ENCODE results near the gene GNG14. TPM values are rescaled to one million over a fixed set of nuclear protein-coding genes. Genes with fewer than 3 reads are reported as not detected.
"Not testable (repeated sequence)": the region's sequence is repeated elsewhere in the genome, so short reads cannot be mapped to it uniquely, and the experiment has no call there.

Gene GNG14
- total RNA-seq, 3 donors from 2014 or later: not detected

GRCh38 chr19:12696366-12697335, 8.9 kb downstream of the GNG14 start, which contains the start of gene FBXW9:
Gene FBXW9 (minus strand): TSS chr19:12696631. CDS start chr19:12696581, 50 bp downstream.
- peaks cover 11% of the 10 kb centered on the region for H3K36me3 Mint-ChIP-seq (ENCODE audit: insufficient read depth)
- H3K9me3 Mint-ChIP-seq: no peaks in the 10 kb centered on the region
- peak within 1 kb of the TSS; percentile 87 for H3K4me3 Mint-ChIP-seq
- peak; percentile 98 for DNase-seq
- H3K27me3 Mint-ChIP-seq (ENCODE audit: low read depth): no peaks in the 10 kb centered on the region
- ATAC-seq: peak; percentile 88 to 91
- H3K4me1 Mint-ChIP-seq (ENCODE audit: low read depth): peaks cover 8% of the 10 kb centered on the region

- H3K4me3 Mint-ChIP-seq: peak overlapping the region; percentile 24
- H3K27me3 Mint-ChIP-seq (ENCODE audit: low read depth); DNase-seq; H3K9me3 Mint-ChIP-seq; H3K4me1 Mint-ChIP-seq (ENCODE audit: low read depth); ATAC-seq: not testable (repeated sequence)
- peaks cover 11% of the 10 kb centered on the region for H3K36me3 Mint-ChIP-seq (ENCODE audit: insufficient read depth)
These were observed 9.6 kb downstream of the GNG14 start for GRCh38 chr19:12697425-12697824.

GRCh38 chr19:12698138-12698537, 10.3 kb downstream of the GNG14 start:
- DNase-seq (no peak), ATAC-seq (no peak)
- peaks cover 8% of the 10 kb centered on the region for H3K4me1 Mint-ChIP-seq (ENCODE audit: low read depth)
- H3K4me3 Mint-ChIP-seq: peak overlapping the region; percentile 66
- H3K36me3 Mint-ChIP-seq (ENCODE audit: insufficient read depth): peaks cover 14% of the 10 kb centered on the region
- H3K9me3 Mint-ChIP-seq: no peaks in the 10 kb centered on the region
- no peaks in the 10 kb centered on the region for H3K27me3 Mint-ChIP-seq (ENCODE audit: low read depth)

GRCh38 chr19:12701596-12702282, 13.9 kb downstream of the GNG14 start:
- Mint-ChIP-seq H3K4me3 (no peak overlapping the region), H3K36me3 (ENCODE audit: insufficient read depth) (peaks cover 35% of the 10 kb centered on the region), H3K9me3 (no peaks in the 10 kb centered on the region), H3K27me3 (ENCODE audit: low read depth) (no peaks in the 10 kb centered on the region), H3K4me1 (ENCODE audit: low read depth) (peaks cover 4% of the 10 kb centered on the region)
- DNase-seq (no peak), ATAC-seq (no peak)

- Mint-ChIP-seq H3K4me1 (ENCODE audit: low read depth) (peaks cover 2% of the 10 kb centered on the region), H3K36me3 (ENCODE audit: insufficient read depth) (peaks cover 35% of the 10 kb centered on the region), H3K27me3 (ENCODE audit: low read depth) (no peaks in the 10 kb centered on the region), H3K9me3 (no peaks in the 10 kb centered on the region), H3K4me3 (no peak overlapping the region)
- DNase-seq (no peak), ATAC-seq (peak; percentile 67 to 72)
These were observed 15.2 kb downstream of the GNG14 start for GRCh38 chr19:12703046-12703445.

- Mint-ChIP-seq H3K36me3 (ENCODE audit: insufficient read depth) (peaks cover 34% of the 10 kb centered on the region), H3K9me3 (no peaks in the 10 kb centered on the region), H3K4me3 (no peak overlapping the region), H3K4me1 (ENCODE audit: low read depth) (no peaks in the 10 kb centered on the region), H3K27me3 (ENCODE audit: low read depth) (no peaks in the 10 kb centered on the region)
- no peak for DNase-seq
- ATAC-seq: no peak
These were observed 17.4 kb downstream of the GNG14 start for GRCh38 chr19:12705169-12705568.

GRCh38 chr19:12705654-12706331, 18.0 kb downstream of the GNG14 start:
- H3K27me3 Mint-ChIP-seq (ENCODE audit: low read depth): no peaks in the 10 kb centered on the region
- H3K4me3 Mint-ChIP-seq: no peak overlapping the region
- peaks cover 40% of the 10 kb centered on the region for H3K36me3 Mint-ChIP-seq (ENCODE audit: insufficient read depth)
- H3K4me1 Mint-ChIP-seq (ENCODE audit: low read depth): no peaks in the 10 kb centered on the region
- no peaks in the 10 kb centered on the region for H3K9me3 Mint-ChIP-seq
- DNase-seq (no peak), ATAC-seq (no peak)

- DNase-seq: no peak
- H3K4me1 Mint-ChIP-seq (ENCODE audit: low read depth): no peaks in the 10 kb centered on the region
- ATAC-seq: no peak
- no peaks in the 10 kb centered on the region for H3K9me3 Mint-ChIP-seq
- H3K4me3 Mint-ChIP-seq: no peak overlapping the region
- H3K27me3 Mint-ChIP-seq (ENCODE audit: low read depth): no peaks in the 10 kb centered on the region
- peaks cover 38% of the 10 kb centered on the region for H3K36me3 Mint-ChIP-seq (ENCODE audit: insufficient read depth)
These were observed 18.5 kb downstream of the GNG14 start for GRCh38 chr19:12706332-12706718.

- H3K4me1 Mint-ChIP-seq (ENCODE audit: low read depth): no peaks in the 10 kb centered on the region
- peaks cover 35% of the 10 kb centered on the region for H3K36me3 Mint-ChIP-seq (ENCODE audit: insufficient read depth)
- H3K9me3 Mint-ChIP-seq: no peaks in the 10 kb centered on the region
- ATAC-seq (no peak), DNase-seq (no peak)
- H3K4me3 Mint-ChIP-seq: no peak overlapping the region
- no peaks in the 10 kb centered on the region for H3K27me3 Mint-ChIP-seq (ENCODE audit: low read depth)
These were observed 20.8 kb downstream of the GNG14 start for GRCh38 chr19:12708641-12709040.

GRCh38 chr19:12711187-12711586, 23.4 kb downstream of the GNG14 start:
- no peaks in the 10 kb centered on the region for H3K27me3 Mint-ChIP-seq (ENCODE audit: low read depth)

GRCh38 chr19:12712077-12712476, 24.3 kb downstream of the GNG14 start:
- H3K36me3 Mint-ChIP-seq (ENCODE audit: insufficient read depth): peaks cover 27% of the 10 kb centered on the region
- not testable (repeated sequence) for DNase-seq; H3K9me3 Mint-ChIP-seq; H3K4me1 Mint-ChIP-seq (ENCODE audit: low read depth); H3K4me3 Mint-ChIP-seq; ATAC-seq; H3K27me3 Mint-ChIP-seq (ENCODE audit: low read depth)

More at GRCh38 chr19:12711187-12711586, 23.4 kb downstream of the GNG14 start:
- H3K36me3 Mint-ChIP-seq (ENCODE audit: insufficient read depth): peaks cover 27% of the 10 kb centered on the region
- H3K4me1 Mint-ChIP-seq (ENCODE audit: low read depth): no peaks in the 10 kb centered on the region
- ATAC-seq: no peak
- no peak for DNase-seq
- H3K4me3 Mint-ChIP-seq: no peak overlapping the region
- H3K9me3 Mint-ChIP-seq: no peaks in the 10 kb centered on the region

GRCh38 chr19:12713304-12713703, 25.5 kb downstream of the GNG14 start:
- H3K4me1 Mint-ChIP-seq (ENCODE audit: low read depth); ATAC-seq; H3K4me3 Mint-ChIP-seq; H3K9me3 Mint-ChIP-seq; DNase-seq; H3K27me3 Mint-ChIP-seq (ENCODE audit: low read depth): not testable (repeated sequence)
- H3K36me3 Mint-ChIP-seq (ENCODE audit: insufficient read depth): peaks cover 27% of the 10 kb centered on the region

- Mint-ChIP-seq H3K9me3 (no peaks in the 10 kb centered on the region), H3K4me3 (no peak overlapping the region), H3K27me3 (ENCODE audit: low read depth) (no peaks in the 10 kb centered on the region), H3K4me1 (ENCODE audit: low read depth) (peaks cover 7% of the 10 kb centered on the region), H3K36me3 (ENCODE audit: insufficient read depth) (peaks cover 33% of the 10 kb centered on the region)
- ATAC-seq: no peak
- no peak for DNase-seq
These were observed 27.3 kb downstream of the GNG14 start for GRCh38 chr19:12715102-12715501.

- peaks cover 30% of the 10 kb centered on the region for H3K36me3 Mint-ChIP-seq (ENCODE audit: insufficient read depth)
- no peaks in the 10 kb centered on the region for H3K9me3 Mint-ChIP-seq
- no peak for DNase-seq
- no peaks in the 10 kb centered on the region for H3K27me3 Mint-ChIP-seq (ENCODE audit: low read depth)
- no peak overlapping the region for H3K4me3 Mint-ChIP-seq
- peaks cover 13% of the 10 kb centered on the region for H3K4me1 Mint-ChIP-seq (ENCODE audit: low read depth)
- no peak for ATAC-seq
These were observed 28.1 kb downstream of the GNG14 start for GRCh38 chr19:12715929-12716328.
